GM23338 (cell line): Measurements from ENCODE around the gene DGKD. TPM values are rescaled to one million over a fixed set of nuclear protein-coding genes. Genes with fewer than 3 reads are reported as not detected.

Experiments used
- ATAC-seq: fragments of 200-7000 bp; cut with Tn5 transposase; 3 replicates; pipeline ENCODE4 v1.9.1; 2020
- DNase-seq: peaks from one replicate; pipeline ENCODE4 v3.0.0-alpha.2; 2015; ENCODE audit warnings: low spot score
- H2AFZ ChIP-seq: fragments of 200-600 bp; sonication (generic); 2 replicates; pipeline ENCODE4 v1.8.0; 2016; ENCODE audit warnings: antibody characterized with exemption, mild to moderate bottlenecking, moderate library complexity
- H3F3A ChIP-seq: fragments of 200-600 bp; sonication (generic); replicated peaks from 2 replicates; pipeline ENCODE4 v1.8.0; 2017; ENCODE audit warnings: antibody characterized with exemption, mixed run types, low read depth
- H3K27ac ChIP-seq: fragments of 200-600 bp; sonication (generic); 2 replicates; pipeline ENCODE4 v1.6.1; 2016; ENCODE audit warnings: low read depth
- H3K27me3 ChIP-seq: fragments of 200-600 bp; sonication (generic); 2 replicates; pipeline ENCODE4 v1.8.0; 2016; ENCODE audit warnings: mild to moderate bottlenecking, mixed run types, moderate library complexity; ENCODE audit not compliant: insufficient read depth
- H3K36me3 ChIP-seq: fragments of 200-600 bp; sonication (generic); 2 replicates; pipeline ENCODE4 v1.8.0; 2016; ENCODE audit warnings: mild to moderate bottlenecking; ENCODE audit not compliant: insufficient read depth
- H3K4me1 ChIP-seq: fragments of 200-600 bp; sonication (generic); 2 replicates; pipeline ENCODE4 v1.8.0; 2016; ENCODE audit warnings: mild to moderate bottlenecking, moderate library complexity; ENCODE audit not compliant: insufficient read depth
- H3K4me2 ChIP-seq: fragments of 200-600 bp; sonication (generic); 2 replicates; pipeline ENCODE4 v1.7.1; 2017; ENCODE audit warnings: mixed run types
- H3K4me3 ChIP-seq: fragments of 200-600 bp; sonication (generic); 2 replicates; pipeline ENCODE4 v1.6.1; 2016; ENCODE audit warnings: mixed run types
- H3K79me2 ChIP-seq: fragments of 200-600 bp; sonication (generic); replicated peaks from 2 replicates; pipeline ENCODE4 v1.8.0; 2017; ENCODE audit warnings: mild to moderate bottlenecking; ENCODE audit not compliant: insufficient read depth
- H3K9me2 ChIP-seq: fragments of 200-600 bp; sonication (generic); 2 replicates; pipeline ENCODE4 v1.8.0; 2017; ENCODE audit not compliant: insufficient read depth
- H4K20me1 ChIP-seq: fragments of 200-600 bp; sonication (generic); replicated peaks from 2 replicates; pipeline ENCODE4 v1.8.0; 2017; ENCODE audit warnings: mild to moderate bottlenecking; ENCODE audit not compliant: insufficient read depth
- H3K27ac Mint-ChIP-seq: 2 replicates; pipeline ENCODE4 v1.8.0; 2020; ENCODE audit warnings: inconsistent platforms, mild to moderate bottlenecking, moderate library complexity, mixed read lengths
- H3K27me3 Mint-ChIP-seq: 3 replicates; pipeline ENCODE4 v1.8.0; 2022; ENCODE audit warnings: low read depth, mild to moderate bottlenecking, moderate library complexity, mixed read lengths, inconsistent platforms; ENCODE audit not compliant: insufficient read depth, poor library complexity
- H3K36me3 Mint-ChIP-seq: 3 replicates; pipeline ENCODE4 v1.8.0; 2021; ENCODE audit warnings: low read depth, mild to moderate bottlenecking, inconsistent platforms, moderate library complexity, mixed read lengths
- H3K4me1 Mint-ChIP-seq: 3 replicates; pipeline ENCODE4 v1.8.0; 2020; ENCODE audit warnings: mild to moderate bottlenecking, inconsistent platforms, mixed read lengths
- H3K4me3 Mint-ChIP-seq: 3 replicates; pipeline ENCODE4 v1.8.0; 2021; ENCODE audit warnings: moderate library complexity, mild to moderate bottlenecking, inconsistent platforms, mixed read lengths
- H3K9me3 Mint-ChIP-seq: 3 replicates; pipeline ENCODE4 v1.8.0; 2020; ENCODE audit warnings: moderate library complexity, mild to moderate bottlenecking, inconsistent platforms, mixed read lengths
- CREB1 ChIP-seq: fragments of 250-450 bp; sonication (Bioruptor Pico); IDR thresholded peaks from 2 replicates; pipeline ENCODE4 v1.5.0; 2020; ENCODE audit warnings: low read depth, mild to moderate bottlenecking, moderate library complexity
- EZH2 ChIP-seq: fragments of 200-600 bp; sonication (generic); IDR thresholded peaks from one replicate; pipeline ENCODE4 v1.8.0; 2017; ENCODE audit warnings: antibody characterized with exemption, mild to moderate bottlenecking, low read depth; ENCODE audit not compliant: unreplicated experiment
- EZH2phosphoT487 ChIP-seq: fragments of 200-600 bp; sonication (generic); IDR thresholded peaks from one replicate; pipeline ENCODE4 v1.8.1; 2018; ENCODE audit warnings: antibody characterized with exemption; ENCODE audit not compliant: unreplicated experiment
- JUNB ChIP-seq: IDR thresholded peaks from one replicate; pipeline ENCODE4 v1.6.1; 2016; ENCODE audit warnings: antibody characterized with exemption; ENCODE audit not compliant: unreplicated experiment
- NANOG ChIP-seq: IDR thresholded peaks from 2 replicates; pipeline ENCODE4 v1.6.1; 2016; ENCODE audit warnings: antibody characterized with exemption, borderline replicate concordance
- POLR2AphosphoS5 ChIP-seq: IDR thresholded peaks from 2 replicates; pipeline ENCODE4 v1.6.1; 2016; ENCODE audit warnings: antibody characterized with exemption, low read depth
- REST ChIP-seq: IDR thresholded peaks from one replicate; pipeline ENCODE4 v1.6.1; 2018; ENCODE audit warnings: antibody characterized with exemption; ENCODE audit not compliant: unreplicated experiment
- STAT1 ChIP-seq: IDR thresholded peaks from one replicate; pipeline ENCODE4 v1.6.1; 2016; ENCODE audit warnings: antibody characterized with exemption; ENCODE audit not compliant: unreplicated experiment
- ZNF114 ChIP-seq: fragments of 250-450 bp; sonication (Bioruptor Pico); IDR thresholded peaks from 2 replicates; pipeline ENCODE4 v1.5.0; 2020; ENCODE audit warnings: mild to moderate bottlenecking, moderate library complexity
- ZNF331 ChIP-seq: fragments of 250-450 bp; sonication (Bioruptor Pico); IDR thresholded peaks from 2 replicates; pipeline ENCODE4 v1.5.0; 2020; ENCODE audit warnings: low read depth, mild to moderate bottlenecking, moderate library complexity
- polyA plus RNA-seq: library from polyadenylated mRNA; unstranded; fragments of >200 nt; fragmentation: Nextera tagmentation; extraction: Ambion mirVana; gene quantifications from 2 replicates; pipeline ENCODE4 v1.2.1, GENCODE V29; 2016
- total RNA-seq: library from RNA; depleted of rRNA; stranded (reverse); fragments of >200 nt; shearing (Covaris generic); gene quantifications from 2 replicates; pipeline ENCODE4 v1.2.3, GENCODE V29; 2014
- TF ChIP-seq, protein P1 (sequence below): IDR thresholded peaks from 2 replicates; pipeline ENCODE4 v1.6.1; 2016; ENCODE audit warnings: antibody characterized with exemption
- TF ChIP-seq, protein P2 (sequence below), 2 experiments: fragments of 200-600 bp in 1 of 2; sonication (generic) in 1 of 2; conservative IDR thresholded peaks; 2 replicates each; pipeline versions ENCODE4 v1.5.1 to v1.6.1; 2016 to 2017; ENCODE audit warnings: antibody characterized with exemption in 2 of 2, low read depth in 2 of 2, mild to moderate bottlenecking in 2 of 2, moderate library complexity in 1 of 2

DGKD gene
- total and polyA plus RNA-seq, 2 experiments from 2014 or later, result 11.1 to 23.4 TPM

GRCh38 chr2:233423552-233423860 is 69.2 kb downstream of the DGKD start (continued):
- TF ChIP-seq EZH2 (no peak), POLR2AphosphoS5 (no peak), JUNB (no peak), CREB1 (CRISPR knock-in tag) (no peak), REST (no peak), NANOG (no peak), EZH2phosphoT487 (no peak), STAT1 (no peak)
- TF ChIP-seq, protein P1, sequence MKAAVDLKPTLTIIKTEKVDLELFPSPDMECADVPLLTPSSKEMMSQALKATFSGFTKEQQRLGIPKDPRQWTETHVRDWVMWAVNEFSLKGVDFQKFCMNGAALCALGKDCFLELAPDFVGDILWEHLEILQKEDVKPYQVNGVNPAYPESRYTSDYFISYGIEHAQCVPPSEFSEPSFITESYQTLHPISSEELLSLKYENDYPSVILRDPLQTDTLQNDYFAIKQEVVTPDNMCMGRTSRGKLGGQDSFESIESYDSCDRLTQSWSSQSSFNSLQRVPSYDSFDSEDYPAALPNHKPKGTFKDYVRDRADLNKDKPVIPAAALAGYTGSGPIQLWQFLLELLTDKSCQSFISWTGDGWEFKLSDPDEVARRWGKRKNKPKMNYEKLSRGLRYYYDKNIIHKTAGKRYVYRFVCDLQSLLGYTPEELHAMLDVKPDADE, result no peak
- TF ChIP-seq, protein P2, sequence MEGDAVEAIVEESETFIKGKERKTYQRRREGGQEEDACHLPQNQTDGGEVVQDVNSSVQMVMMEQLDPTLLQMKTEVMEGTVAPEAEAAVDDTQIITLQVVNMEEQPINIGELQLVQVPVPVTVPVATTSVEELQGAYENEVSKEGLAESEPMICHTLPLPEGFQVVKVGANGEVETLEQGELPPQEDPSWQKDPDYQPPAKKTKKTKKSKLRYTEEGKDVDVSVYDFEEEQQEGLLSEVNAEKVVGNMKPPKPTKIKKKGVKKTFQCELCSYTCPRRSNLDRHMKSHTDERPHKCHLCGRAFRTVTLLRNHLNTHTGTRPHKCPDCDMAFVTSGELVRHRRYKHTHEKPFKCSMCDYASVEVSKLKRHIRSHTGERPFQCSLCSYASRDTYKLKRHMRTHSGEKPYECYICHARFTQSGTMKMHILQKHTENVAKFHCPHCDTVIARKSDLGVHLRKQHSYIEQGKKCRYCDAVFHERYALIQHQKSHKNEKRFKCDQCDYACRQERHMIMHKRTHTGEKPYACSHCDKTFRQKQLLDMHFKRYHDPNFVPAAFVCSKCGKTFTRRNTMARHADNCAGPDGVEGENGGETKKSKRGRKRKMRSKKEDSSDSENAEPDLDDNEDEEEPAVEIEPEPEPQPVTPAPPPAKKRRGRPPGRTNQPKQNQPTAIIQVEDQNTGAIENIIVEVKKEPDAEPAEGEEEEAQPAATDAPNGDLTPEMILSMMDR (conservative IDR thresholded peaks at IDR 0.05; ENCODE audit: low read depth in 2 of 2), result no peak

GRCh38 chr2:233424154-233424951 is 70.1 kb downstream of the DGKD start:
- Histone ChIP-seq H3K4me3 (no peak overlapping the region), H3F3A (no peaks in the 10 kb centered on the region), H3K27ac (no peak overlapping the region), H3K27me3 (no peaks in the 10 kb centered on the region), H3K36me3 (no peaks in the 10 kb centered on the region), H3K4me1 (peaks cover 14% of the 10 kb centered on the region), H3K9me2 (no peaks in the 10 kb centered on the region), H3K79me2 (peaks cover 30% of the 10 kb centered on the region), H2AFZ (no peak overlapping the region), H3K4me2 (no peak overlapping the region), H4K20me1 (peaks cover 5% of the 10 kb centered on the region)
- no peak overlapping the region for H3K4me3 Mint-ChIP-seq
- peak overlapping the region; percentile 21; the same call in 1 of the 2 replicates for H3K27ac Mint-ChIP-seq
- peaks cover 7% of the 10 kb centered on the region; the same call in 1 of the 3 replicates for H3K36me3 Mint-ChIP-seq
- TF ChIP-seq ZNF114 (CRISPR knock-in tag), result no peak
- TF ChIP-seq ZNF331 (CRISPR knock-in tag), result no peak
- no peak for TF ChIP-seq NANOG
- peaks cover 5% of the 10 kb centered on the region for H3K27me3 Mint-ChIP-seq
- ATAC-seq (no peak), DNase-seq (no peak)
- H3K9me3 Mint-ChIP-seq, result no peaks in the 10 kb centered on the region
- peaks cover 34% of the 10 kb centered on the region for H3K4me1 Mint-ChIP-seq
